ENCODE measurements around the gene HSD17B11.

GRCh38 chr4:87337361-87337760 lies 53.6 kb downstream of the HSD17B11 start:
- TF ChIP-seq CTCF (IDR thresholded peaks at IDR 0.05) (no peak), EZH2 (IDR thresholded peaks at IDR 0.05; ENCODE audit: borderline replicate concordance, insufficient read depth, low read depth, low read length, poor library complexity, severe bottlenecking) (no peak)
